GM18867 (cell line): ENCODE results near the gene MAP3K21.
A peak's percentile ranks its signal among the peaks of the same experiment; 100 is the strongest.

Experiments
- ATAC-seq: cut with Tn5 transposase; IDR thresholded peaks from one replicate; pipeline ENCODE4 v1.9.1; 2021; ENCODE audit warnings: mild to moderate bottlenecking, moderate library complexity; ENCODE audit not compliant: unreplicated experiment

Gene MAP3K21

GRCh38 chr1:233357595-233358397 lies 30.3 kb downstream of the MAP3K21 start:
- no peak for ATAC-seq

GRCh38 chr1:233359431-233359830 lies 31.9 kb downstream of the MAP3K21 start:
- no peak for ATAC-seq

GRCh38 chr1:233359905-233360304 lies 32.4 kb downstream of the MAP3K21 start:
- no peak for ATAC-seq

GRCh38 chr1:233360525-233361102 lies 33.1 kb downstream of the MAP3K21 start:
- no peak for ATAC-seq

- ATAC-seq, result no peak
Observed at GRCh38 chr1:233361876-233362275, 34.4 kb downstream of the MAP3K21 start.

- ATAC-seq, result no peak
Observed at GRCh38 chr1:233362743-233363142, 35.2 kb downstream of the MAP3K21 start.

GRCh38 chr1:233364026-233364425 lies 36.5 kb downstream of the MAP3K21 start:
- no peak for ATAC-seq

- ATAC-seq, result no peak
Observed at GRCh38 chr1:233364695-233365539, 37.4 kb downstream of the MAP3K21 start.

- ATAC-seq, result no peak
Observed at GRCh38 chr1:233366575-233366974, 39.1 kb downstream of the MAP3K21 start.

GRCh38 chr1:233367057-233367803 lies 39.7 kb downstream of the MAP3K21 start:
- ATAC-seq, result no peak

GRCh38 chr1:233368106-233368788 lies 40.7 kb downstream of the MAP3K21 start:
- ATAC-seq, result no peak

- ATAC-seq, result no peak
Observed at GRCh38 chr1:233368789-233369130, 41.2 kb downstream of the MAP3K21 start.

- no peak for ATAC-seq
Observed at GRCh38 chr1:233372218-233373120, 44.9 kb downstream of the MAP3K21 start.

GRCh38 chr1:233373226-233373625 lies 45.7 kb downstream of the MAP3K21 start:
- ATAC-seq, result no peak

- no peak for ATAC-seq
Observed at GRCh38 chr1:233375653-233376052, 48.1 kb downstream of the MAP3K21 start.

- no peak for ATAC-seq
Observed at GRCh38 chr1:233376382-233377110, 49.0 kb downstream of the MAP3K21 start.

- peak; percentile 73 for ATAC-seq
Observed at GRCh38 chr1:233379869-233380438, 52.4 kb downstream of the MAP3K21 start.

- ATAC-seq, result no peak
Observed at GRCh38 chr1:233381806-233382205, 54.3 kb downstream of the MAP3K21 start.
